Keratinocyte (primary cell): Measurements from ENCODE around the gene RANBP17. TPM values are rescaled to one million over a fixed set of nuclear protein-coding genes. Genes with fewer than 3 reads are reported as not detected.

Source experiments
- DNase-seq: peaks from one replicate; pipeline ENCODE4 v3.0.0-alpha.2; 2011; ENCODE audit warnings: low read depth, missing footprints, low spot score
- FAIRE-seq: peaks from 2 replicates; lab custom pipeline; 2011; peaks lifted over from hg19 to GRCh38; lab: Jason Lieb, UNC
- H2AFZ ChIP-seq: 2 replicates; pipeline ENCODE4 v1.6.0; 2012; ENCODE audit warnings: low read length, control low read depth, inconsistent platforms; ENCODE audit not compliant: control insufficient read depth
- H3K27ac ChIP-seq: 2 replicates; pipeline ENCODE4 v1.5.1; 2011; ENCODE audit warnings: low read length; ENCODE audit not compliant: control insufficient read depth, insufficient read depth
- H3K27me3 ChIP-seq: 3 replicates; pipeline ENCODE4 v1.6.0; 2011; ENCODE audit warnings: low read length; ENCODE audit not compliant: control insufficient read depth, insufficient read depth; ENCODE audit errors: extremely low read depth
- H3K36me3 ChIP-seq, 2 experiments: 2 replicates in 1 of 2; 3 replicates in 1 of 2; pipeline ENCODE4 v1.5.1; 2011; ENCODE audit warnings: low read length in 2 of 2, mild to moderate bottlenecking in 1 of 2; ENCODE audit not compliant: control insufficient read depth in 2 of 2, insufficient read depth in 2 of 2; ENCODE audit errors: extremely low read depth in 1 of 2
- H3K4me1 ChIP-seq: 3 replicates; pipeline ENCODE4 v1.5.1; 2011; ENCODE audit warnings: low read length; ENCODE audit not compliant: control insufficient read depth, insufficient read depth; ENCODE audit errors: extremely low read depth
- H3K4me2 ChIP-seq: 3 replicates; pipeline ENCODE4 v1.6.0; 2011; ENCODE audit warnings: low read depth, low read length; ENCODE audit not compliant: control insufficient read depth, insufficient read depth; ENCODE audit errors: extremely low read depth
- H3K4me3 ChIP-seq, 3 experiments: fragments of 200-600 bp in 1 of 3; sonication (generic) in 1 of 3; 2 replicates in 2 of 3; 3 replicates in 1 of 3; pipeline ENCODE4 v1.5.1; 2011 to 2016; ENCODE audit warnings: low read length in 3 of 3, mild to moderate bottlenecking in 3 of 3, control low read depth in 2 of 3, inconsistent platforms in 1 of 3, low read depth in 1 of 3, mixed read lengths in 1 of 3, mixed run types in 1 of 3, moderate library complexity in 1 of 3; ENCODE audit not compliant: control insufficient read depth in 2 of 3, insufficient read depth in 2 of 3; ENCODE audit errors: extremely low read depth in 1 of 3
- H3K79me2 ChIP-seq: 2 replicates; pipeline ENCODE4 v1.6.0; 2012; ENCODE audit warnings: low read length; ENCODE audit not compliant: control insufficient read depth, insufficient read depth
- H3K9ac ChIP-seq: 3 replicates; pipeline ENCODE4 v1.6.0; 2011; ENCODE audit warnings: low read length; ENCODE audit not compliant: control insufficient read depth, insufficient read depth; ENCODE audit errors: extremely low read depth
- H3K9me1 ChIP-seq: 3 replicates; pipeline ENCODE4 v1.6.0; 2011; ENCODE audit warnings: low read length; ENCODE audit not compliant: control insufficient read depth, insufficient read depth; ENCODE audit errors: extremely low read depth
- H3K9me3 ChIP-seq: 2 replicates; pipeline ENCODE4 v1.5.1; 2012; ENCODE audit warnings: low read depth, low read length; ENCODE audit not compliant: control insufficient read depth
- H4K20me1 ChIP-seq: 3 replicates; pipeline ENCODE4 v1.6.0; 2011; ENCODE audit warnings: low read length; ENCODE audit not compliant: control insufficient read depth, insufficient read depth; ENCODE audit errors: extremely low read depth
- CTCF ChIP-seq, 3 experiments: IDR thresholded peaks in 1 of 3; conservative IDR thresholded peaks in 1 of 3; optimal IDR thresholded peaks in 1 of 3; 2 replicates in 2 of 3; 3 replicates in 1 of 3; pipeline versions ENCODE3 to v1.5.1; 2011; ENCODE audit warnings: low read length in 3 of 3, mild to moderate bottlenecking in 3 of 3, moderate library complexity in 2 of 3, control low read depth in 1 of 3, inconsistent platforms in 1 of 3; ENCODE audit not compliant: insufficient read depth in 2 of 3; ENCODE audit errors: extremely low read depth in 1 of 3
- EZH2 ChIP-seq: IDR thresholded peaks from one replicate; pipeline ENCODE4 v1.6.1; 2012; ENCODE audit warnings: inconsistent platforms, mild to moderate bottlenecking, low read length, moderate library complexity
- dilution Hi-C: fragments of 300-500 bp; cut with MboI; formaldehyde crosslinking; loops from one replicate; pipeline ENCODE4 v1.7.0; 2020; ENCODE audit warnings: low sequenced_read_pairs; ENCODE audit not compliant: extremely low pct_ligation_motif_present
- polyA plus RNA-seq, 5 experiments: library from polyadenylated mRNA; depleted of rRNA in 3 of 5; stranded (reverse) in 3 of 5; stranded (forward) in 1 of 5; unstranded in 1 of 5; fragments of >200 nt; gene quantifications; 1 replicate in 1 of 5; 2 replicates in 3 of 5; 3 replicates in 1 of 5; pipeline versions ENCODE4 v1.2.1 to v1.2.3, GENCODE V29; 2011 to 2012; ENCODE audit warnings: missing spikeins in 2 of 5, low read depth in 1 of 5, low replicate concordance in 1 of 5

The RANBP17 gene
- polyA plus RNA-seq, 1 donor (not counting 4 experiments of a cell fraction or from before 2014, with no cell fraction given), result 0.97 TPM

- no peaks in the 10 kb centered on the region for H3K27me3 ChIP-seq
- no peak overlapping the region for H3K27ac ChIP-seq
- dilution Hi-C loops, result no loop called here
- DNase-seq, result no peak
- H4K20me1 ChIP-seq, result no peaks in the 10 kb centered on the region
- H2AFZ ChIP-seq, result no peak overlapping the region
- H3K79me2 ChIP-seq, result no peaks in the 10 kb centered on the region
- TF ChIP-seq CTCF (optimal IDR thresholded peaks at IDR 0.05 in 1 of 3, IDR thresholded peaks at IDR 0.05 in 1 of 3, conservative IDR thresholded peaks at IDR 0.05 in 1 of 3; ENCODE audit: extremely low read depth in 1 of 3, insufficient read depth in 2 of 3, low read length in 3 of 3) (no peak), EZH2 (no peak)
- no peaks in the 10 kb centered on the region for H3K9me1 ChIP-seq
- no peaks in the 10 kb centered on the region for H3K9me3 ChIP-seq
- no peak overlapping the region for H3K4me2 ChIP-seq
- no peak overlapping the region for H3K9ac ChIP-seq
- H3K4me1 ChIP-seq, result no peaks in the 10 kb centered on the region
- H3K4me3 ChIP-seq, result no peak overlapping the region
- H3K36me3 ChIP-seq, result no peaks in the 10 kb centered on the region
- FAIRE-seq, result no peak
Observed at GRCh38 chr5:171291371-171291770, 429.6 kb downstream of the RANBP17 start.

- TF ChIP-seq CTCF (optimal IDR thresholded peaks at IDR 0.05 in 1 of 3, IDR thresholded peaks at IDR 0.05 in 1 of 3, conservative IDR thresholded peaks at IDR 0.05 in 1 of 3; ENCODE audit: extremely low read depth in 1 of 3, insufficient read depth in 2 of 3, low read length in 3 of 3) (no peak), EZH2 (no peak)
- Histone ChIP-seq H3K9me1 (no peaks in the 10 kb centered on the region), H3K9me3 (no peaks in the 10 kb centered on the region), H4K20me1 (no peaks in the 10 kb centered on the region), H3K27me3 (no peaks in the 10 kb centered on the region), H3K9ac (no peak overlapping the region), H3K4me2 (no peak overlapping the region), H3K4me3 (no peak overlapping the region), H3K4me1 (no peaks in the 10 kb centered on the region), H2AFZ (no peak overlapping the region), H3K79me2 (no peaks in the 10 kb centered on the region), H3K27ac (no peak overlapping the region), H3K36me3 (no peaks in the 10 kb centered on the region)
- DNase-seq, result no peak
- dilution Hi-C loops, result no loop called here
- no peak for FAIRE-seq
Observed at GRCh38 chr5:171295299-171295698, 433.5 kb downstream of the RANBP17 start.
